ENCODE results near the gene SH2D7. TPM values are rescaled to one million over a fixed set of nuclear protein-coding genes. Genes with fewer than 3 reads are reported as not detected.
A peak's percentile ranks its signal among the peaks of the same experiment; 100 is the strongest.

SH2D7 gene
- total RNA-seq, 1 experiment from 2014 or later, result not detected

GRCh38 chr15:78129077-78129750 is 36.9 kb downstream of the SH2D7 start:
- H3K4me3 ChIP-seq (ENCODE audit: low read length), result no peak overlapping the region
- H3K4me2 ChIP-seq (ENCODE audit: low read length), result no peak overlapping the region
- no peaks in the 10 kb centered on the region for H4K20me1 ChIP-seq (ENCODE audit: low read length)
- BruUV-seq (replicated peaks), result no TSS peak
- H2AFZ ChIP-seq (ENCODE audit: low read length), result no peak overlapping the region
- intact Hi-C loops (cut with micrococcal nuclease), result no loop called here
- no peaks in the 10 kb centered on the region for H3K79me2 ChIP-seq (ENCODE audit: low read length)
- no peaks in the 10 kb centered on the region for H3K36me3 ChIP-seq (ENCODE audit: low read depth, low read length)
- DNase-seq (peak; percentile 45), ATAC-seq (peak; percentile 18)
- H3K4me1 ChIP-seq (ENCODE audit: insufficient read depth, low read length), result peaks cover 38% of the 10 kb centered on the region
- H3K9ac ChIP-seq (ENCODE audit: low read length), result no peak overlapping the region
- POLR2A ChIA-PET (ENCODE audit: unreplicated experiment), result no interaction called here
- no peaks in the 10 kb centered on the region for H3F3A ChIP-seq (ENCODE audit: low read length, unreplicated experiment)
- no peaks in the 10 kb centered on the region for H3K9me2 ChIP-seq (replicated peaks; ENCODE audit: low read length)
- no peaks in the 10 kb centered on the region for H3K9me3 ChIP-seq (ENCODE audit: low read length)
- no peaks in the 10 kb centered on the region for H3K27me3 ChIP-seq (ENCODE audit: low read length)
- CTCF ChIA-PET, result interaction anchor here (0.6 kb wide), 2 partner anchors 67 to 171 kb away, joined by 4 to 5 read pairs; no protein-coding TSS in a partner anchor
- TF ChIP-seq EZH2 (IDR thresholded peaks at IDR 0.05; ENCODE audit: low read length, unreplicated experiment) (no peak), EZH2phosphoT487 (IDR thresholded peaks at IDR 0.05; ENCODE audit: borderline replicate concordance, low read length) (no peak), CTCF (conservative IDR thresholded peaks at IDR 0.05; ENCODE audit: low read depth, low read length) (no peak)
- H3K27ac ChIP-seq (ENCODE audit: low read length), result no peak overlapping the region

GRCh38 chr15:78129751-78130287 is 37.5 kb downstream of the SH2D7 start:
- no TSS peak for BruUV-seq (replicated peaks)
- no peaks in the 10 kb centered on the region for H4K20me1 ChIP-seq (ENCODE audit: low read length)
- no peak overlapping the region for H3K9ac ChIP-seq (ENCODE audit: low read length)
- H3K9me2 ChIP-seq (replicated peaks; ENCODE audit: low read length), result no peaks in the 10 kb centered on the region
- no peaks in the 10 kb centered on the region for H3K27me3 ChIP-seq (ENCODE audit: low read length)
- ChIA-PET CTCF (no interaction called here), POLR2A (ENCODE audit: unreplicated experiment) (no interaction called here)
- no peaks in the 10 kb centered on the region for H3F3A ChIP-seq (ENCODE audit: low read length, unreplicated experiment)
- no peak overlapping the region for H3K27ac ChIP-seq (ENCODE audit: low read length)
- ATAC-seq (no peak), DNase-seq (no peak)
- H3K36me3 ChIP-seq (ENCODE audit: low read depth, low read length), result no peaks in the 10 kb centered on the region
- intact Hi-C loops (cut with micrococcal nuclease), result loop anchor here (5.0 kb wide), 2 partner anchors 67 to 112 kb away; no protein-coding TSS in a partner anchor
- H3K79me2 ChIP-seq (ENCODE audit: low read length), result no peaks in the 10 kb centered on the region
- H2AFZ ChIP-seq (ENCODE audit: low read length), result no peak overlapping the region
- TF ChIP-seq EZH2 (IDR thresholded peaks at IDR 0.05; ENCODE audit: low read length, unreplicated experiment) (no peak), EZH2phosphoT487 (IDR thresholded peaks at IDR 0.05; ENCODE audit: borderline replicate concordance, low read length) (no peak), CTCF (conservative IDR thresholded peaks at IDR 0.05; ENCODE audit: low read depth, low read length) (no peak)
- no peak overlapping the region for H3K4me3 ChIP-seq (ENCODE audit: low read length)
- H3K4me2 ChIP-seq (ENCODE audit: low read length), result no peak overlapping the region
- no peaks in the 10 kb centered on the region for H3K9me3 ChIP-seq (ENCODE audit: low read length)
- peaks cover 42% of the 10 kb centered on the region for H3K4me1 ChIP-seq (ENCODE audit: insufficient read depth, low read length)
